GM12878 (cell line): ENCODE results near the gene CCR5. TPM values are rescaled to one million over a fixed set of nuclear protein-coding genes. Genes with fewer than 3 reads are reported as not detected.

Source experiments
- ATAC-seq: fragments of 200-7000 bp; cut with Tn5 transposase; 3 replicates; pipeline ENCODE4 v1.9.1; 2020; ENCODE audit warnings: mild to moderate bottlenecking, moderate library complexity
- BruUV-seq: library from RNA; stranded (reverse); fragments of 400-500 nt; replicated peaks from 2 replicates; lab custom pipeline; 2021; lab: Mats Ljungman, UMichigan
- CTCF ChIA-PET: fragments of 300-600 bp; sonication (Branson Sonifier 250); formaldehyde crosslinking; extraction: SDS; loops from one replicate; lab custom pipeline; 2021; ENCODE audit warnings: inconsistent platforms; lab: Yijun Ruan, JAX
- POLR2A ChIA-PET: fragments of 350-600 bp; formaldehyde crosslinking; extraction: SDS; loops from one replicate; lab custom pipeline; 2021; ENCODE audit warnings: inconsistent platforms; lab: Charles Lee
- RAD21 ChIA-PET: fragments of 300-600 bp; sonication (Branson Sonifier 250); formaldehyde crosslinking; loops from one replicate; lab custom pipeline; 2023; ENCODE audit warnings: antibody characterized with exemption; ENCODE audit not compliant: unreplicated experiment; lab: Charles Lee
- SMC1A ChIA-PET: fragments of 300-600 bp; sonication (Branson Sonifier 250); formaldehyde crosslinking; loops from one replicate; lab custom pipeline; 2023; ENCODE audit not compliant: unreplicated experiment, uncharacterized antibody; lab: Charles Lee
- DNase-seq: peaks from one replicate; pipeline ENCODE4 v3.0.0-alpha.2; 2011; ENCODE audit warnings: low read depth, low spot score
- FAIRE-seq: peaks from 3 replicates; lab custom pipeline; 2011; peaks lifted over from hg19 to GRCh38; lab: Jason Lieb, UNC
- H2AFZ ChIP-seq: 2 replicates; pipeline ENCODE4 v1.6.0; 2011; ENCODE audit warnings: low read depth, low read length, control low read depth; ENCODE audit not compliant: control insufficient read depth
- H3K27ac ChIP-seq: 2 replicates; pipeline ENCODE4 v1.5.1; 2011; ENCODE audit warnings: control low read depth; ENCODE audit not compliant: control insufficient read depth, insufficient read depth
- H3K27me3 ChIP-seq, 2 experiments: replicated peaks in 1 of 2; 2 replicates each; pipeline versions ENCODE4 v1.6.0 to v1.6.1; 2011; ENCODE audit warnings: low read length in 1 of 2; ENCODE audit not compliant: control insufficient read depth in 2 of 2, insufficient read depth in 2 of 2
- H3K36me3 ChIP-seq, 2 experiments: 2 replicates each; pipeline ENCODE4 v1.5.1; 2011; ENCODE audit warnings: low read length in 1 of 2; ENCODE audit not compliant: control insufficient read depth in 2 of 2, insufficient read depth in 2 of 2
- H3K4me1 ChIP-seq: 2 replicates; pipeline ENCODE4 v1.6.1; 2011; ENCODE audit warnings: mild to moderate bottlenecking, low read length, moderate library complexity, mixed read lengths; ENCODE audit not compliant: control insufficient read depth, insufficient read depth
- H3K4me2 ChIP-seq: 2 replicates; pipeline ENCODE4 v1.6.0; 2011; ENCODE audit warnings: control low read depth; ENCODE audit not compliant: control insufficient read depth, insufficient read depth
- H3K4me3 ChIP-seq: fragments of 200-600 bp; sonication (generic); 2 replicates; pipeline ENCODE4 v1.5.1; 2016
- H3K79me2 ChIP-seq: 2 replicates; pipeline ENCODE4 v1.6.0; 2011; ENCODE audit warnings: low read length; ENCODE audit not compliant: control insufficient read depth, insufficient read depth
- H3K9ac ChIP-seq: 2 replicates; pipeline ENCODE4 v1.8.0; 2011; ENCODE audit warnings: low read length, control low read depth, mixed read lengths; ENCODE audit not compliant: control insufficient read depth, insufficient read depth
- H3K9me3 ChIP-seq: replicated peaks from 3 replicates; pipeline ENCODE4 v1.5.1; 2011; ENCODE audit warnings: mild to moderate bottlenecking, low read length; ENCODE audit not compliant: control insufficient read depth, insufficient read depth
- H4K20me1 ChIP-seq: 2 replicates; pipeline ENCODE4 v1.6.0; 2011; ENCODE audit not compliant: control insufficient read depth, insufficient read depth
- ATF3 ChIP-seq: IDR thresholded peaks from 2 replicates; pipeline ENCODE4 v1.6.1; 2011; ENCODE audit warnings: low read depth, mild to moderate bottlenecking, low read length, moderate library complexity, borderline replicate concordance; ENCODE audit errors: extremely low read depth
- BCL3 ChIP-seq: IDR thresholded peaks from 2 replicates; pipeline ENCODE4 v1.6.1; 2011; ENCODE audit warnings: borderline replicate concordance, low read depth, mild to moderate bottlenecking, moderate library complexity, low read length; ENCODE audit not compliant: insufficient read depth, poor library complexity, severe bottlenecking
- CHD1 ChIP-seq: IDR thresholded peaks from 2 replicates; pipeline ENCODE4 v1.6.1; 2012; ENCODE audit warnings: low read depth, low read length, improper control_type of control experiment
- FOXK2 ChIP-seq: fragments of 450-650 bp; IDR thresholded peaks from 2 replicates; pipeline ENCODE4 v1.6.1; 2017; ENCODE audit warnings: mild to moderate bottlenecking, moderate library complexity
- GATAD2B ChIP-seq: fragments of 450-650 bp; conservative IDR thresholded peaks from 2 replicates; pipeline ENCODE4 v1.6.1; 2017; ENCODE audit warnings: low read depth, mild to moderate bottlenecking, moderate library complexity
- IKZF1 ChIP-seq: fragments of 450-650 bp; conservative IDR thresholded peaks from 2 replicates; pipeline ENCODE4 v1.6.1; 2017; ENCODE audit warnings: antibody characterized with exemption, mild to moderate bottlenecking
- LARP7 ChIP-seq: fragments of 450-650 bp; IDR thresholded peaks from 2 replicates; pipeline ENCODE4 v1.6.1; 2017; ENCODE audit warnings: mild to moderate bottlenecking
- MTA2 ChIP-seq: fragments of 450-650 bp; IDR thresholded peaks from 2 replicates; pipeline ENCODE4 v1.6.1; 2016; ENCODE audit warnings: low read depth, mild to moderate bottlenecking, moderate library complexity
- RAD51 ChIP-seq: fragments of 450-650 bp; IDR thresholded peaks from 2 replicates; pipeline ENCODE4 v1.6.1; 2016; ENCODE audit warnings: moderate library complexity, mild to moderate bottlenecking, inconsistent platforms
- RBBP5 ChIP-seq: fragments of 200-600 bp; sonication (generic); conservative IDR thresholded peaks from 2 replicates; pipeline ENCODE4 v1.6.1; 2016
- SPI1 ChIP-seq: IDR thresholded peaks from 2 replicates; pipeline ENCODE4 v1.6.1; 2011; ENCODE audit warnings: low read depth, mild to moderate bottlenecking, low read length, moderate library complexity, borderline replicate concordance; ENCODE audit not compliant: insufficient read depth
- WGBS: methylation state at CpG from one replicate; pipeline ENCODE4 v1.1.6; 2016; ENCODE audit warnings: low lambda C conversion rate; ENCODE audit not compliant: insufficient replicate concordance, insufficient coverage; ENCODE audit errors: missing lambda C conversion rate; 5-methylcytosine and 5-hydroxymethylcytosine counted together
- in situ Hi-C: fragments of 300-500 bp; cut with MboI; formaldehyde crosslinking; loops from 9 replicates; pipeline ENCODE4 v1.14.3; 2018; ENCODE audit warnings: mixed read lengths
- intact Hi-C: fragments of 100-400 bp; cut with micrococcal nuclease; formaldehyde crosslinking; loops from one replicate; pipeline ENCODE4 v1.14.2; 2022; ENCODE audit not compliant: unreplicated experiment
- polyA plus RNA-seq, 11 experiments: library from polyadenylated mRNA; depleted of rRNA in 4 of 11; unstranded in 6 of 11; stranded (reverse) in 5 of 11; fragments of >200 nt; fragmentation: Nextera tagmentation in 4 of 11; fragmentation: Illumina TruSeq in 1 of 11; extraction: Ambion mirVana in 4 of 11; extraction: Trizol in 1 of 11; gene quantifications; 1 replicate in 1 of 11; 2 replicates in 10 of 11; pipeline versions ENCODE4 v1.2.1 to v1.2.3, GENCODE V29; 2011 to 2016; ENCODE audit warnings: inconsistent platforms in 2 of 11, missing spikeins in 2 of 11, low read depth in 1 of 11
- total RNA-seq, 4 experiments: library from RNA; depleted of rRNA in 3 of 4; stranded (reverse); fragments of >200 nt in 3 of 4; fragmentation: Illumina TruSeq in 1 of 4; extraction: Trizol in 1 of 4; gene quantifications; 2 replicates each; pipeline versions ENCODE4 v1.2.1 to v1.2.3, GENCODE V29; 2013 to 2021
- TF ChIP-seq, protein P1 (sequence below): fragments of 450-650 bp; IDR thresholded peaks from 2 replicates; pipeline ENCODE4 v1.6.1; 2017; ENCODE audit warnings: antibody characterized with exemption, mild to moderate bottlenecking, moderate library complexity
- TF ChIP-seq, protein P2 (sequence below), 3 experiments: IDR thresholded peaks in 2 of 3; conservative IDR thresholded peaks in 1 of 3; 2 replicates each; pipeline ENCODE4 v1.5.1; 2011; ENCODE audit warnings: low read depth in 3 of 3, low read length in 3 of 3, mild to moderate bottlenecking in 3 of 3, control low read depth in 2 of 3, moderate library complexity in 2 of 3, inconsistent platforms in 1 of 3, mixed read lengths in 1 of 3; ENCODE audit not compliant: control insufficient read depth in 2 of 3, insufficient read depth in 1 of 3; ENCODE audit errors: extremely low read depth in 1 of 3

CCR5 gene
- total and polyA plus RNA-seq, 10 of the 15 experiments (the other 5 are each of a cell fraction or from before 2014, with no cell fraction given): 0.17 to 1.6 (median 0.82) TPM; not detected in 1

DNA sequence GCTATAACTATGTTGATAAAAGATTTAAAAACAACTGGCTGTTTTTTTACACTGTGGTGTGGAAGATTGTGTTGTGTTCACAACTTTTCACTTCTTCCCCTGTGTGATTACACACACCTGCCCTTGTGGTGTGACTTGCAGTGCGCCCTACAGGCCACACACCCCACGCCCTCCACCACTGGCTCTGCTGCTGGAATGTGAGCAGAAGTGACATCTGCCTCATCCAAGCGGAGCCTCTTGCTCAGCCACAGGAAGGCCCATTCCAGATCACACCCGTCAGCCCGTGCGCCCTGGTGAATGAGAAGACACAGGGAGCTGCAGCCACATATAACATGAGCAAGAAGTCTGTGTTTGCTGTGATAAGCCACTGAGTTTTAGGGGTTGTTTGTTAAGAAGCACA lies 9.8 kb upstream of the CCR5 start:
- H3K9me3 ChIP-seq: no peaks in the 10 kb centered on the region
- no peak overlapping the region for H3K4me2 ChIP-seq
- ChIA-PET POLR2A (interaction anchor here (1.6 kb wide), 1 partner anchor 9 kb away, joined by 4 read pairs; the partner anchor contains the start of gene CCR5), RAD21 (interaction anchor here (1.0 to 6.0 kb wide), 9 partner anchors 9 to 420 kb away, joined by 3 to 38 read pairs (median 4); partner anchors contain the start of gene CCR5), CTCF (interaction anchor here (1.3 to 4.0 kb wide), 12 partner anchors 9 to 282 kb away, joined by 3 to 37 read pairs (median 6); partner anchors contain the start of gene CCR5), SMC1A (interaction anchor here (1.2 to 4.0 kb wide), 13 partner anchors 9 to 267 kb away, joined by 3 to 37 read pairs (median 6); partner anchors contain the start of genes CCR1 and CCR5)
- H3K27ac ChIP-seq: no peak overlapping the region
- in situ Hi-C loops (no loop called here), intact Hi-C loops (loop anchor here (2.0 kb wide), 1 partner anchor 62 kb away; no protein-coding TSS in a partner anchor)
- BruUV-seq: no TSS peak
- H3K27me3 ChIP-seq: no peaks in the 10 kb centered on the region
- no peak overlapping the region for H2AFZ ChIP-seq
- TF ChIP-seq MTA2 (no peak), CHD1 (no peak), GATAD2B (no peak), RAD51 (no peak), RBBP5 (no peak), FOXK2 (no peak), SPI1 (no peak), ATF3 (no peak), IKZF1 (0 out of 2 replicates have a peak, but pooled peaks have one; percentile 10), BCL3 (no peak), LARP7 (no peak)
- TF ChIP-seq, protein P1, sequence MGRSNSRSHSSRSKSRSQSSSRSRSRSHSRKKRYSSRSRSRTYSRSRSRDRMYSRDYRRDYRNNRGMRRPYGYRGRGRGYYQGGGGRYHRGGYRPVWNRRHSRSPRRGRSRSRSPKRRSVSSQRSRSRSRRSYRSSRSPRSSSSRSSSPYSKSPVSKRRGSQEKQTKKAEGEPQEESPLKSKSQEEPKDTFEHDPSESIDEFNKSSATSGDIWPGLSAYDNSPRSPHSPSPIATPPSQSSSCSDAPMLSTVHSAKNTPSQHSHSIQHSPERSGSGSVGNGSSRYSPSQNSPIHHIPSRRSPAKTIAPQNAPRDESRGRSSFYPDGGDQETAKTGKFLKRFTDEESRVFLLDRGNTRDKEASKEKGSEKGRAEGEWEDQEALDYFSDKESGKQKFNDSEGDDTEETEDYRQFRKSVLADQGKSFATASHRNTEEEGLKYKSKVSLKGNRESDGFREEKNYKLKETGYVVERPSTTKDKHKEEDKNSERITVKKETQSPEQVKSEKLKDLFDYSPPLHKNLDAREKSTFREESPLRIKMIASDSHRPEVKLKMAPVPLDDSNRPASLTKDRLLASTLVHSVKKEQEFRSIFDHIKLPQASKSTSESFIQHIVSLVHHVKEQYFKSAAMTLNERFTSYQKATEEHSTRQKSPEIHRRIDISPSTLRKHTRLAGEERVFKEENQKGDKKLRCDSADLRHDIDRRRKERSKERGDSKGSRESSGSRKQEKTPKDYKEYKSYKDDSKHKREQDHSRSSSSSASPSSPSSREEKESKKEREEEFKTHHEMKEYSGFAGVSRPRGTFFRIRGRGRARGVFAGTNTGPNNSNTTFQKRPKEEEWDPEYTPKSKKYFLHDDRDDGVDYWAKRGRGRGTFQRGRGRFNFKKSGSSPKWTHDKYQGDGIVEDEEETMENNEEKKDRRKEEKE: no peak
- TF ChIP-seq, protein P2, sequence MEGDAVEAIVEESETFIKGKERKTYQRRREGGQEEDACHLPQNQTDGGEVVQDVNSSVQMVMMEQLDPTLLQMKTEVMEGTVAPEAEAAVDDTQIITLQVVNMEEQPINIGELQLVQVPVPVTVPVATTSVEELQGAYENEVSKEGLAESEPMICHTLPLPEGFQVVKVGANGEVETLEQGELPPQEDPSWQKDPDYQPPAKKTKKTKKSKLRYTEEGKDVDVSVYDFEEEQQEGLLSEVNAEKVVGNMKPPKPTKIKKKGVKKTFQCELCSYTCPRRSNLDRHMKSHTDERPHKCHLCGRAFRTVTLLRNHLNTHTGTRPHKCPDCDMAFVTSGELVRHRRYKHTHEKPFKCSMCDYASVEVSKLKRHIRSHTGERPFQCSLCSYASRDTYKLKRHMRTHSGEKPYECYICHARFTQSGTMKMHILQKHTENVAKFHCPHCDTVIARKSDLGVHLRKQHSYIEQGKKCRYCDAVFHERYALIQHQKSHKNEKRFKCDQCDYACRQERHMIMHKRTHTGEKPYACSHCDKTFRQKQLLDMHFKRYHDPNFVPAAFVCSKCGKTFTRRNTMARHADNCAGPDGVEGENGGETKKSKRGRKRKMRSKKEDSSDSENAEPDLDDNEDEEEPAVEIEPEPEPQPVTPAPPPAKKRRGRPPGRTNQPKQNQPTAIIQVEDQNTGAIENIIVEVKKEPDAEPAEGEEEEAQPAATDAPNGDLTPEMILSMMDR (IDR thresholded peaks at IDR 0.05 in 2 of 3, conservative IDR thresholded peaks at IDR 0.05 in 1 of 3; ENCODE audit: control insufficient read depth in 2 of 3, extremely low read depth in 1 of 3, insufficient read depth in 1 of 3, low read depth in 3 of 3, low read length in 3 of 3): 0 out of 6 replicates have a peak, but pooled peaks of 1 of the 3 experiments have one; percentile 10
- H3K9ac ChIP-seq: no peak overlapping the region
- FAIRE-seq (no peak), DNase-seq (no peak), ATAC-seq (peak; percentile 53)
- no peaks in the 10 kb centered on the region for H4K20me1 ChIP-seq
- 81% methylated on average over 6 of the region's 6 CpGs for WGBS
- H3K4me3 ChIP-seq: no peak overlapping the region
- peaks cover 40% of the 10 kb centered on the region for H3K4me1 ChIP-seq
- H3K36me3 ChIP-seq: no peaks in the 10 kb centered on the region
- no peaks in the 10 kb centered on the region for H3K79me2 ChIP-seq
